HG03103 (cell line): ENCODE data around the gene ACTR1B.
"Not testable (repeated sequence)": the region's sequence is repeated elsewhere in the genome, so short reads cannot be mapped to it uniquely, and the experiment has no call there.

Experiments used
- ATAC-seq: cut with Tn5 transposase; IDR thresholded peaks from one replicate; pipeline ENCODE4 v1.9.1; 2021; ENCODE audit warnings: low read depth; ENCODE audit not compliant: unreplicated experiment

Gene ACTR1B

GRCh38 chr2:97659256-97660043, 4.4 kb downstream of the ACTR1B start:
- ATAC-seq: no peak

- ATAC-seq: no peak
Observed at GRCh38 chr2:97658691-97659157, 5.1 kb downstream of the ACTR1B start.

- no peak for ATAC-seq
Observed at GRCh38 chr2:97657986-97658690, 5.7 kb downstream of the ACTR1B start.

- ATAC-seq: no peak
Observed at GRCh38 chr2:97656905-97657587, 6.8 kb downstream of the ACTR1B start.

GRCh38 chr2:97656129-97656755, 7.6 kb downstream of the ACTR1B start:
- ATAC-seq: no peak

- no peak for ATAC-seq
Observed at GRCh38 chr2:97654791-97655190, 9.1 kb downstream of the ACTR1B start.

GRCh38 chr2:97654309-97654708, 9.5 kb downstream of the ACTR1B start:
- ATAC-seq: no peak

GRCh38 chr2:97653874-97654273, 10.0 kb downstream of the ACTR1B start:
- ATAC-seq: no peak

- no peak for ATAC-seq
Observed at GRCh38 chr2:97653473-97653872, 10.4 kb downstream of the ACTR1B start.

GRCh38 chr2:97651114-97651513, 12.7 kb downstream of the ACTR1B start:
- no peak for ATAC-seq

GRCh38 chr2:97646977-97647376, 16.9 kb downstream of the ACTR1B start:
- no peak for ATAC-seq

- ATAC-seq: peak; percentile 91
Observed at GRCh38 chr2:97645695-97646629, 17.9 kb downstream of the ACTR1B start, which contains the start of gene COX5B. TSS of gene COX5B (plus strand) at chr2:97646062. CDS start at chr2:97646087, 25 bp downstream.

- ATAC-seq: peak; percentile 34
Observed at GRCh38 chr2:97645112-97645694, 18.6 kb downstream of the ACTR1B start.

GRCh38 chr2:97644023-97644717, 19.7 kb downstream of the ACTR1B start:
- ATAC-seq: no peak

GRCh38 chr2:97626049-97626430, 37.8 kb downstream of the ACTR1B start:
- ATAC-seq: not testable (repeated sequence)

- ATAC-seq: not testable (repeated sequence)
Observed at GRCh38 chr2:97625354-97626048, 38.3 kb downstream of the ACTR1B start.

- not testable (repeated sequence) for ATAC-seq
Observed at GRCh38 chr2:97622976-97623375, 40.9 kb downstream of the ACTR1B start.

- not testable (repeated sequence) for ATAC-seq
Observed at GRCh38 chr2:97620492-97620891, 43.4 kb downstream of the ACTR1B start.
